Smooth muscle cell (in vitro differentiated cells): ENCODE results near the gene CEP72. TPM values are rescaled to one million over a fixed set of nuclear protein-coding genes. Genes with fewer than 3 reads are reported as not detected.

Experiments
- DNase-seq: peaks from one replicate; lab custom pipeline; 2025; ENCODE audit not compliant: unreplicated experiment; lab: John Stamatoyannopoulos, UW
- H2AFZ ChIP-seq: fragments of 200-600 bp; sonication (generic); 2 replicates; pipeline ENCODE4 v1.6.0; 2016; ENCODE audit warnings: antibody characterized with exemption, low read depth, mild to moderate bottlenecking
- H3F3A ChIP-seq: fragments of 200-600 bp; sonication (generic); 2 replicates; pipeline ENCODE4 v1.6.0; 2017; ENCODE audit warnings: antibody characterized with exemption, low read depth
- H3K27ac ChIP-seq: fragments of 200-600 bp; sonication (generic); 2 replicates; pipeline ENCODE4 v1.5.1; 2016; ENCODE audit warnings: low read depth, mild to moderate bottlenecking
- H3K27me3 ChIP-seq: fragments of 200-600 bp; sonication (generic); 2 replicates; pipeline ENCODE4 v1.6.1; 2016; ENCODE audit warnings: low read depth, mild to moderate bottlenecking
- H3K36me3 ChIP-seq: fragments of 200-600 bp; sonication (generic); 2 replicates; pipeline ENCODE4 v1.5.1; 2016; ENCODE audit warnings: low read depth
- H3K4me1 ChIP-seq: fragments of 200-600 bp; sonication (generic); 2 replicates; pipeline ENCODE4 v1.5.1; 2016; ENCODE audit warnings: low read depth
- H3K4me2 ChIP-seq: fragments of 200-600 bp; sonication (generic); 2 replicates; pipeline ENCODE4 v1.6.0; 2016; ENCODE audit warnings: mild to moderate bottlenecking
- H3K4me3 ChIP-seq: fragments of 200-600 bp; sonication (generic); 2 replicates; pipeline ENCODE4 v1.5.1; 2016; ENCODE audit warnings: mild to moderate bottlenecking
- H3K79me2 ChIP-seq: fragments of 200-600 bp; sonication (generic); 2 replicates; pipeline ENCODE4 v1.6.0; 2016; ENCODE audit warnings: low read depth, mild to moderate bottlenecking
- H3K9ac ChIP-seq: fragments of 200-600 bp; sonication (generic); 2 replicates; pipeline ENCODE4 v1.6.0; 2016; ENCODE audit warnings: low read depth
- H3K9me3 ChIP-seq: fragments of 200-600 bp; sonication (generic); replicated peaks from 2 replicates; pipeline ENCODE4 v1.5.1; 2016; ENCODE audit warnings: low read depth
- H4K20me1 ChIP-seq: fragments of 200-600 bp; sonication (generic); 2 replicates; pipeline ENCODE4 v1.6.0; 2016; ENCODE audit warnings: low read depth
- CTCF ChIP-seq: fragments of 200-600 bp; sonication (generic); IDR thresholded peaks from 2 replicates; pipeline ENCODE4 v1.5.1; 2017; ENCODE audit warnings: borderline replicate concordance, mild to moderate bottlenecking, antibody characterized with exemption; ENCODE audit not compliant: insufficient read depth, poor library complexity, severe bottlenecking
- WGBS: methylation state at CpG from one replicate; pipeline ENCODE4 v1.1.7; 2016; ENCODE audit warnings: low lambda C conversion rate; 5-methylcytosine and 5-hydroxymethylcytosine counted together
- polyA plus RNA-seq: library from polyadenylated mRNA; unstranded; fragments of >200 nt; fragmentation: Nextera tagmentation; extraction: Ambion mirVana; gene quantifications from 2 replicates; pipeline ENCODE4 v1.2.1, GENCODE V29; 2016
- total RNA-seq: library from RNA; depleted of rRNA; stranded (reverse); fragments of >200 nt; gene quantifications from 2 replicates; pipeline ENCODE4 v1.2.3, GENCODE V29; 2014

The CEP72 gene
- total and polyA plus RNA-seq, 2 experiments from 2014 or later: 2.7 to 4.0 TPM

- no peak for DNase-seq
- Histone ChIP-seq H3K4me3 (no peak overlapping the region), H3K27me3 (peaks cover 35% of the 10 kb centered on the region), H3K9me3 (no peaks in the 10 kb centered on the region), H2AFZ (no peak overlapping the region), H4K20me1 (no peaks in the 10 kb centered on the region), H3K27ac (no peak overlapping the region), H3K9ac (no peak overlapping the region), H3K4me2 (no peak overlapping the region), H3K36me3 (no peaks in the 10 kb centered on the region), H3K4me1 (no peaks in the 10 kb centered on the region), H3F3A (no peaks in the 10 kb centered on the region), H3K79me2 (no peaks in the 10 kb centered on the region)
- WGBS: 80% methylated on average over 11 of the region's 11 CpGs
- TF ChIP-seq CTCF: no peak
Observed at GRCh38 chr5:588406-588995, 23.6 kb upstream of the CEP72 start.

DNA sequence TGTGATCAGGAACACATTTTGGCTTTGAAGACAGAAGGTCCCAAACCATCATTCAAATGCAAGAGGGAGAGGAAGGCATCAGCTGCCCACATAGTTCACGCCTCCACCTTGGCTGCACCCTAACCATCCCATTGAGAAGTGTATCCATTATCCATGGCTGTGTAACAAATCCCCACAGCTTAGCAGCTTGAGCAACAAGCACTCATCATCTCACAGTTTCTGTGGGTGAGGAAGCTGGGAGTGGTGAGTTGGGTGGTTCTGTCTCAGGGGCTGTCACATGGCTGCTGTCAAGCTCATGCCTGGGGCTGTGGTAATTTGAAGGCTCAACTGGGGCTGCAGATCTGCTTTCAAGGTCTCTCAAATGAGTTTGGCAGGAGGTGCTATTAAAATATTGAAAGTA lies 23.0 kb upstream of the CEP72 start:
- TF ChIP-seq CTCF: no peak
- no peak for DNase-seq
- Histone ChIP-seq H3K79me2 (no peaks in the 10 kb centered on the region), H3K4me2 (no peak overlapping the region), H3K27ac (no peak overlapping the region), H3K9ac (no peak overlapping the region), H3K4me3 (no peak overlapping the region), H3K4me1 (no peaks in the 10 kb centered on the region), H3K36me3 (no peaks in the 10 kb centered on the region), H3F3A (no peaks in the 10 kb centered on the region), H3K27me3 (peaks cover 40% of the 10 kb centered on the region), H4K20me1 (no peaks in the 10 kb centered on the region), H3K9me3 (no peaks in the 10 kb centered on the region), H2AFZ (no peak overlapping the region)
- 97% methylated on average over 1 of the region's 1 CpG for WGBS

DNA sequence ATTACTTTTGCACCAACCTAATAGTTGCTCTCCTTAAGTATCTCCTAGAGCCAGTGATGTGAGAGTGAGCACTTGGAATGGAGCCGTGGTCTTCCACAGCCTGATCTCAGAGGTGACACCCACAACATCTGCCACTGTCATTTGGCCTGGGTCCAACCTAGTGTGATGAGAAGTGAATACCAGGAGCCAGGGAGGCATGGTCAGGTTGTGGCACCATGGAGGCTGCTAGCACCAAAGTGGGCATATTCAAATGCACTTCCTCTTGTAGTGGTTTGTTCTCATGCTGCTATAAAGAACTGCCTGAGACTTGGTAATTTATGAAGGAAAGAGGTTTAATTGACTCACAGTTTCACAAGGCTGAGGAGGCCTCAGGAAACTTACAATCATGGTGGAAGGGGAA lies 22.6 kb upstream of the CEP72 start:
- no peaks in the 10 kb centered on the region for H4K20me1 ChIP-seq
- H3K36me3 ChIP-seq: no peaks in the 10 kb centered on the region
- no peak overlapping the region for H3K9ac ChIP-seq
- no peaks in the 10 kb centered on the region for H3K79me2 ChIP-seq
- 84% methylated on average over 1 of the region's 1 CpG for WGBS
- no peak overlapping the region for H2AFZ ChIP-seq
- H3K4me2 ChIP-seq: no peak overlapping the region
- peaks cover 43% of the 10 kb centered on the region for H3K27me3 ChIP-seq
- H3K4me1 ChIP-seq: no peaks in the 10 kb centered on the region
- H3K27ac ChIP-seq: no peak overlapping the region
- no peaks in the 10 kb centered on the region for H3K9me3 ChIP-seq
- no peaks in the 10 kb centered on the region for H3F3A ChIP-seq
- H3K4me3 ChIP-seq: no peak overlapping the region
- no peak for TF ChIP-seq CTCF
- no peak for DNase-seq

DNA sequence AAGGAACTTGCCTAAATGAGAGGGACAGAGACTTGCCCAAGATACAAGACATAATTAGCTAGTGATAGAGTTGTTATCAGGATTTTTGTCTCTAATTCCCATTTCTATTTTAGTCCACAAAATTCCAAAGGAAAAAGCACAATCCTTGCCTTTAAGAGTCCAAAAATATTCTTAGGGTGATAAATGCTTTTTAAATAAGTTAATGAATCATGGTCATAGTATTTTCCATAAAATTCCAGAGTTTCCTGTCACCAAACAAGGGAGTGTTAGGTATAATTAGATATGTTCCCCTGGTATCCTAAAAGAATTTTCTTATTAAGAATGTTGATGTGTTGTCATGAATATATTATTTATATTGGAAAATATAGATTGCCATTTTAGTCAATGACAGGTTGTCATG lies 21.8 kb upstream of the CEP72 start:
- Histone ChIP-seq H3K27me3 (peaks cover 43% of the 10 kb centered on the region), H3K79me2 (no peaks in the 10 kb centered on the region), H3K9me3 (no peaks in the 10 kb centered on the region), H3F3A (no peaks in the 10 kb centered on the region), H3K4me3 (no peak overlapping the region), H3K9ac (no peak overlapping the region), H3K4me2 (no peak overlapping the region), H4K20me1 (no peaks in the 10 kb centered on the region), H3K4me1 (no peaks in the 10 kb centered on the region), H3K27ac (no peak overlapping the region), H2AFZ (no peak overlapping the region), H3K36me3 (no peaks in the 10 kb centered on the region)
- TF ChIP-seq CTCF: no peak
- no peak for DNase-seq
